PC-9 (cell line): ENCODE measurements around the gene GPR176. TPM values are rescaled to one million over a fixed set of nuclear protein-coding genes. Genes with fewer than 3 reads are reported as not detected.

ENCODE experiments used
- BruUV-seq: library from RNA; stranded (reverse); fragments of 400-500 nt; replicated peaks from 2 replicates; lab custom pipeline; 2021; lab: Mats Ljungman, UMichigan
- CTCF ChIA-PET: fragments of 300-600 bp; sonication (Branson Sonifier 250); formaldehyde crosslinking; loops from one replicate; lab custom pipeline; 2022; ENCODE audit warnings: antibody characterized with exemption; lab: Charles Lee
- POLR2A ChIA-PET: fragments of 300-600 bp; sonication (Branson Sonifier 250); formaldehyde crosslinking; loops from one replicate; lab custom pipeline; 2022; ENCODE audit warnings: antibody characterized with exemption; ENCODE audit not compliant: unreplicated experiment; lab: Charles Lee
- DNase-seq, 2 experiments: peaks; one replicate each; pipeline versions ENCODE4 v3.0.0 to v3.0.0-alpha.2; 2015 to 2022; ENCODE audit warnings: mixed read lengths in 1 of 2
- H2AFZ ChIP-seq: fragments of 200-600 bp; sonication (generic); 2 replicates; pipeline ENCODE4 v1.8.1; 2017; ENCODE audit warnings: antibody characterized with exemption
- H3F3A ChIP-seq: fragments of 200-600 bp; sonication (generic); 2 replicates; pipeline ENCODE4 v1.8.1; 2017; ENCODE audit warnings: antibody characterized with exemption, mild to moderate bottlenecking, low read depth; ENCODE audit not compliant: insufficient read depth
- H3K27ac ChIP-seq: fragments of 200-600 bp; sonication (generic); 2 replicates; pipeline ENCODE4 v1.6.1; 2016; ENCODE audit warnings: mixed run types
- H3K27me3 ChIP-seq: fragments of 200-600 bp; sonication (generic); 2 replicates; pipeline ENCODE4 v1.6.1; 2016; ENCODE audit warnings: low read depth, mixed run types; ENCODE audit not compliant: insufficient read depth
- H3K36me3 ChIP-seq: fragments of 200-600 bp; sonication (generic); 2 replicates; pipeline ENCODE4 v1.6.1; 2016; ENCODE audit warnings: low read depth, mixed run types
- H3K4me1 ChIP-seq: fragments of 200-600 bp; sonication (generic); replicated peaks from 2 replicates; pipeline ENCODE4 v1.6.1; 2016; ENCODE audit warnings: mixed run types; ENCODE audit not compliant: insufficient read depth
- H3K4me2 ChIP-seq: fragments of 200-600 bp; sonication (generic); 2 replicates; pipeline ENCODE4 v1.6.1; 2017; ENCODE audit warnings: mixed run types
- H3K4me3 ChIP-seq: fragments of 200-600 bp; sonication (generic); 2 replicates; pipeline ENCODE4 v1.6.1; 2016; ENCODE audit warnings: mixed run types
- H3K79me2 ChIP-seq: fragments of 200-600 bp; sonication (generic); 2 replicates; pipeline ENCODE4 v1.6.1; 2017; ENCODE audit warnings: low read depth, mixed run types
- H3K9me2 ChIP-seq: fragments of 200-600 bp; sonication (generic); 2 replicates; pipeline ENCODE4 v1.8.1; 2017; ENCODE audit warnings: mild to moderate bottlenecking; ENCODE audit not compliant: insufficient read depth
- H3K9me3 ChIP-seq: fragments of 200-600 bp; sonication (generic); 2 replicates; pipeline ENCODE4 v1.8.1; 2016; ENCODE audit warnings: low read depth; ENCODE audit not compliant: insufficient read depth
- H4K20me1 ChIP-seq: fragments of 200-600 bp; sonication (generic); 2 replicates; pipeline ENCODE4 v1.8.1; 2017; ENCODE audit not compliant: insufficient read depth
- CTCF ChIP-seq: fragments of 200-600 bp; sonication (generic); conservative IDR thresholded peaks from 2 replicates; pipeline ENCODE4 v1.6.1; 2017; ENCODE audit warnings: mixed run types, antibody characterized with exemption, mild to moderate bottlenecking, moderate library complexity
- EZH2 ChIP-seq: fragments of 200-600 bp; sonication (generic); IDR thresholded peaks from 2 replicates; pipeline ENCODE4 v1.8.0; 2017; ENCODE audit warnings: antibody characterized with exemption, low read depth
- intact Hi-C: fragments of 100-400 bp; cut with micrococcal nuclease; formaldehyde crosslinking; loops from one replicate; pipeline ENCODE4 v1.10.0; 2022; ENCODE audit not compliant: unreplicated experiment
- total RNA-seq: library from RNA; stranded (reverse); gene quantifications from 2 replicates; pipeline ENCODE4 v1.2.3, GENCODE V29; 2021

The GPR176 gene
- total RNA-seq, 1 experiment from 2014 or later = 4.7 TPM

- POLR2A ChIA-PET = no interaction called here
- DNase-seq = no peak
These were observed 125.1 kb downstream of the GPR176 start for GRCh38 chr15:39794954-39795353.

GRCh38 chr15:39793923-39794322 is 126.1 kb downstream of the GPR176 start:
- ChIA-PET POLR2A (no interaction called here), CTCF (no interaction called here)
- TF ChIP-seq CTCF (no peak), EZH2 (no peak)
- intact Hi-C loops = no loop called here
- no peaks in the 10 kb centered on the region for H3K9me3 ChIP-seq
- H3K4me1 ChIP-seq = peaks cover 11% of the 10 kb centered on the region
- no peak overlapping the region for H3K4me3 ChIP-seq
- H3K79me2 ChIP-seq = no peaks in the 10 kb centered on the region
- DNase-seq = no peak
- no peak overlapping the region for H3K27ac ChIP-seq
- no peaks in the 10 kb centered on the region for H3F3A ChIP-seq
- H4K20me1 ChIP-seq = no peaks in the 10 kb centered on the region
- H3K36me3 ChIP-seq = no peaks in the 10 kb centered on the region
- no peak overlapping the region for H2AFZ ChIP-seq
- H3K4me2 ChIP-seq = no peak overlapping the region
- H3K9me2 ChIP-seq = no peaks in the 10 kb centered on the region
- no TSS peak for BruUV-seq
- H3K27me3 ChIP-seq = no peaks in the 10 kb centered on the region

More at GRCh38 chr15:39794954-39795353, 125.1 kb downstream of the GPR176 start:
- H3F3A ChIP-seq = no peaks in the 10 kb centered on the region
- CTCF ChIA-PET = no interaction called here
- no peak overlapping the region for H3K4me3 ChIP-seq
- no peaks in the 10 kb centered on the region for H3K9me3 ChIP-seq
- no peak overlapping the region for H3K27ac ChIP-seq
- H3K27me3 ChIP-seq = no peaks in the 10 kb centered on the region
- no peaks in the 10 kb centered on the region for H3K79me2 ChIP-seq
- no peaks in the 10 kb centered on the region for H4K20me1 ChIP-seq
- H3K9me2 ChIP-seq = no peaks in the 10 kb centered on the region
- no peak overlapping the region for H2AFZ ChIP-seq
- intact Hi-C loops = no loop called here
- TF ChIP-seq CTCF = no peak
- TF ChIP-seq EZH2 = no peak
- BruUV-seq = no TSS peak
- no peak overlapping the region for H3K4me2 ChIP-seq
- no peaks in the 10 kb centered on the region for H3K36me3 ChIP-seq
- H3K4me1 ChIP-seq = peaks cover 9% of the 10 kb centered on the region

- no peak overlapping the region for H2AFZ ChIP-seq
- H3K9me3 ChIP-seq = no peaks in the 10 kb centered on the region
- ChIA-PET CTCF (no interaction called here), POLR2A (no interaction called here)
- BruUV-seq = no TSS peak
- H3K9me2 ChIP-seq = no peaks in the 10 kb centered on the region
- peaks cover 14% of the 10 kb centered on the region for H3K4me1 ChIP-seq
- H3K36me3 ChIP-seq = no peaks in the 10 kb centered on the region
- TF ChIP-seq EZH2 (no peak), CTCF (no peak)
- H3F3A ChIP-seq = no peaks in the 10 kb centered on the region
- intact Hi-C loops = no loop called here
- no peak for DNase-seq
- H3K4me2 ChIP-seq = no peak overlapping the region
- H3K27me3 ChIP-seq = no peaks in the 10 kb centered on the region
- H3K4me3 ChIP-seq = no peak overlapping the region
- H3K27ac ChIP-seq = no peak overlapping the region
- no peaks in the 10 kb centered on the region for H3K79me2 ChIP-seq
- no peaks in the 10 kb centered on the region for H4K20me1 ChIP-seq
These were observed 127.2 kb downstream of the GPR176 start for GRCh38 chr15:39792844-39793335.
